ENCODE data around the gene WASHC4. TPM values are rescaled to one million over a fixed set of nuclear protein-coding genes. Genes with fewer than 3 reads are reported as not detected.
A peak's percentile ranks its signal among the peaks of the same experiment; 100 is the strongest.

The WASHC4 gene
- total RNA-seq, 4 donors from 2014 or later = 18.0 to 70.3 (median 44.3) TPM

- Histone ChIP-seq H3K4me3 (no peak overlapping the region), H3K4me1 (peaks cover 0 to 12% (median 0%) of the 10 kb centered on the region in 4 donors), H3K36me3 (peaks cover 0 to 44% (median 16%) of the 10 kb centered on the region in 4 donors), H3K9me3 (no peaks in the 10 kb centered on the region), H3K27me3 (no peaks in the 10 kb centered on the region), H3K27ac (peak overlapping the region in 1 of 4 donors; percentile 42)
- DNase-seq = no peak
- TF ChIP-seq CTCF (IDR thresholded peaks at IDR 0.05) (no peak), EP300 (IDR thresholded peaks at IDR 0.05; ENCODE audit: low read depth) (no peak), POLR2AphosphoS5 (IDR thresholded peaks at IDR 0.05) (no peak), POLR2A (IDR thresholded peaks at IDR 0.05) (no peak)
- WGBS, 2 donors (ENCODE audit: low coverage in 1 of 2) = 96 to 98% methylated on average over 6 to 16 of the region's 16 CpGs
- in situ Hi-C loops (cut with MboI; ENCODE audit: low pct_ligation_motif_present in 1 of 4, low pct_unique_long_range_greater_than_20kb in 1 of 4, low sequenced_read_pairs in 3 of 4) = no loop called here
- intact Hi-C loops (cut with DNase I; ENCODE audit: low total_unique reads) = no loop called here
Observed at GRCh38 chr12:105206686-105207374, 99.3 kb downstream of the WASHC4 start.

GRCh38 chr12:105209091-105209490 is 101.6 kb downstream of the WASHC4 start:
- Histone ChIP-seq H3K27me3 (no peaks in the 10 kb centered on the region), H3K36me3 (peaks cover 0 to 26% (median 9%) of the 10 kb centered on the region in 4 donors), H3K27ac (no peak overlapping the region), H3K9me3 (no peaks in the 10 kb centered on the region), H3K4me1 (peaks cover 0 to 18% (median 4%) of the 10 kb centered on the region in 4 donors), H3K4me3 (no peak overlapping the region)
- intact Hi-C loops (cut with DNase I; ENCODE audit: low total_unique reads) (no loop called here), in situ Hi-C loops (cut with MboI; ENCODE audit: low pct_ligation_motif_present in 1 of 4, low pct_unique_long_range_greater_than_20kb in 1 of 4, low sequenced_read_pairs in 3 of 4) (no loop called here)
- WGBS, 2 donors (ENCODE audit: low coverage in 1 of 2) = 96 to 97% methylated on average over 3 of the region's 3 CpGs
- TF ChIP-seq POLR2A (IDR thresholded peaks at IDR 0.05) (no peak), EP300 (IDR thresholded peaks at IDR 0.05; ENCODE audit: low read depth) (no peak), CTCF (IDR thresholded peaks at IDR 0.05) (no peak), POLR2AphosphoS5 (IDR thresholded peaks at IDR 0.05) (no peak)
- no peak for DNase-seq

GRCh38 chr12:105212438-105212837 is 104.9 kb downstream of the WASHC4 start:
- intact Hi-C loops (cut with DNase I; ENCODE audit: low total_unique reads) (no loop called here), in situ Hi-C loops (cut with MboI; ENCODE audit: low pct_ligation_motif_present in 1 of 4, low pct_unique_long_range_greater_than_20kb in 1 of 4, low sequenced_read_pairs in 3 of 4) (no loop called here)
- peaks cover 5 to 22% (median 14%) of the 10 kb centered on the region in 4 donors for H3K4me1 ChIP-seq
- no peak overlapping the region for H3K27ac ChIP-seq
- H3K27me3 ChIP-seq = no peaks in the 10 kb centered on the region
- no peak for TF ChIP-seq POLR2A (IDR thresholded peaks at IDR 0.05)
- no peak for TF ChIP-seq CTCF (IDR thresholded peaks at IDR 0.05)
- no peak for TF ChIP-seq POLR2AphosphoS5 (IDR thresholded peaks at IDR 0.05)
- no peak for TF ChIP-seq EP300 (IDR thresholded peaks at IDR 0.05; ENCODE audit: low read depth)
- no peak overlapping the region for H3K4me3 ChIP-seq
- no peak for DNase-seq
- WGBS, 2 donors (ENCODE audit: low coverage in 1 of 2) = 84 to 85% methylated on average over 4 to 6 of the region's 6 CpGs
- H3K9me3 ChIP-seq = no peaks in the 10 kb centered on the region
- peaks cover 0 to 31% (median 5%) of the 10 kb centered on the region in 4 donors for H3K36me3 ChIP-seq

GRCh38 chr12:105214148-105214547 is 106.6 kb downstream of the WASHC4 start:
- TF ChIP-seq EP300 (IDR thresholded peaks at IDR 0.05; ENCODE audit: low read depth) (no peak), CTCF (IDR thresholded peaks at IDR 0.05) (no peak), POLR2AphosphoS5 (IDR thresholded peaks at IDR 0.05) (no peak), POLR2A (IDR thresholded peaks at IDR 0.05) (no peak)
- Histone ChIP-seq H3K27ac (peak overlapping the region; percentile 64 to 82 (median 80)), H3K9me3 (no peaks in the 10 kb centered on the region), H3K4me3 (no peak overlapping the region), H3K36me3 (peaks cover 0 to 26% (median 4%) of the 10 kb centered on the region in 4 donors), H3K27me3 (no peaks in the 10 kb centered on the region), H3K4me1 (peaks cover 5 to 29% (median 14%) of the 10 kb centered on the region in 4 donors)
- DNase-seq = no peak
- in situ Hi-C loops (cut with MboI; ENCODE audit: low pct_ligation_motif_present in 1 of 4, low pct_unique_long_range_greater_than_20kb in 1 of 4, low sequenced_read_pairs in 3 of 4) (no loop called here), intact Hi-C loops (cut with DNase I; ENCODE audit: low total_unique reads) (no loop called here)
- 54 to 65% methylated on average over 6 of the region's 6 CpGs for WGBS, 2 donors (ENCODE audit: low coverage in 1 of 2)

Data from transverse colon (tissue), 4 donors.